Raji (cell line): ENCODE measurements around the gene GPR153.

Source experiments
- POLR2A ChIP-seq: IDR thresholded peaks from 2 replicates; pipeline ENCODE4 v1.6.1; 2011; ENCODE audit warnings: low read depth, low read length, control low read depth; ENCODE audit not compliant: insufficient read depth

Gene GPR153

GRCh38 chr1:6294080-6294889 lies 33.4 kb upstream of the GPR153 start:
- no peak for TF ChIP-seq POLR2A

GRCh38 chr1:6292102-6292501 lies 31.2 kb upstream of the GPR153 start:
- TF ChIP-seq POLR2A, result no peak

GRCh38 chr1:6288665-6289064 lies 27.8 kb upstream of the GPR153 start:
- no peak for TF ChIP-seq POLR2A

GRCh38 chr1:6288026-6288425 lies 27.1 kb upstream of the GPR153 start:
- TF ChIP-seq POLR2A, result no peak

DNA sequence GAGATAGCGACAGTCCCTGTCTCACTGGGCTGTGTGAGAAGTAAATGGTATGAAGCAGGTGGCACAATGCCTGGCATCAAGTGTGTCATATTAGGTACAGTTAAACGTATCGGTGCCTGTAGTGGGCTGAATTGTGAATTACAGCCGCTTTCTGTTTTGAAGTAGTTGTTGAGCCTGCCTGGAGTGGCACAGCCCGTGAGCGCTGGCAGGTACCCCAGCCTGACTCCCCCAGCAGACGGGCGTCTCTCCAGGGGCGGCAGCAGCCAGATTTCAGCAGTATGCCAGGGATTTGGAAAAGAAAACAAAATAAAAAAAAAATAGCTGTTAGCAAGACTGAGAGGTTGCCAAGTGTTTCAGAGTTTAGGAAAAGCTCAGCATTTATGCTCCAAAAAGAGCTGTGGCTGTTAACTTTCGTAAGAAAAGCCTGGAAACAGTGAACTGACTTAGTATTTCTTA lies 26.6 kb upstream of the GPR153 start:
- no peak for TF ChIP-seq POLR2A

DNA sequence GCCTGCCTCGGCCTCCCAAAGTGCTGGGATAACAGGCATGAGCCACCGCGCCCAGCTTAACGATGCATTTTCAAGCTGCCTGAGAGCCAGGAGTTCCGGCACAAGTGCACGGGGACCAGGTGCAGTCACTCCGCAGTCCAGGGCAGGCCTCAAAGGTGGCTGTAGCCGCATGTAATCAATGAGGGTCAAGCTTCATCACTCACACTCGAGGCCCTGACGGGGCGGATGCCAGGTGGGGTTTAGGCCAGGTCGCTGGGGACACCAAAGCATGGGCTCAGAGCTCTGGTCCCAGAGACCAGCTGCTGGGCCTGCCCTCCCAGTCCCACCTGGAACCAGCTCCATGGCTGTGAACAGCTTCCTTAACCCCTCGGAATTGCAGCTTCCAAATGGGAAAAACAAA lies 26.1 kb upstream of the GPR153 start:
- TF ChIP-seq POLR2A, result no peak

- no peak for TF ChIP-seq POLR2A
Measured at GRCh38 chr1:6286266-6286665, 25.4 kb upstream of the GPR153 start.

GRCh38 chr1:6285336-6285735 lies 24.4 kb upstream of the GPR153 start:
- no peak for TF ChIP-seq POLR2A

- no peak for TF ChIP-seq POLR2A
Measured at GRCh38 chr1:6282577-6283270, 21.8 kb upstream of the GPR153 start.

DNA sequence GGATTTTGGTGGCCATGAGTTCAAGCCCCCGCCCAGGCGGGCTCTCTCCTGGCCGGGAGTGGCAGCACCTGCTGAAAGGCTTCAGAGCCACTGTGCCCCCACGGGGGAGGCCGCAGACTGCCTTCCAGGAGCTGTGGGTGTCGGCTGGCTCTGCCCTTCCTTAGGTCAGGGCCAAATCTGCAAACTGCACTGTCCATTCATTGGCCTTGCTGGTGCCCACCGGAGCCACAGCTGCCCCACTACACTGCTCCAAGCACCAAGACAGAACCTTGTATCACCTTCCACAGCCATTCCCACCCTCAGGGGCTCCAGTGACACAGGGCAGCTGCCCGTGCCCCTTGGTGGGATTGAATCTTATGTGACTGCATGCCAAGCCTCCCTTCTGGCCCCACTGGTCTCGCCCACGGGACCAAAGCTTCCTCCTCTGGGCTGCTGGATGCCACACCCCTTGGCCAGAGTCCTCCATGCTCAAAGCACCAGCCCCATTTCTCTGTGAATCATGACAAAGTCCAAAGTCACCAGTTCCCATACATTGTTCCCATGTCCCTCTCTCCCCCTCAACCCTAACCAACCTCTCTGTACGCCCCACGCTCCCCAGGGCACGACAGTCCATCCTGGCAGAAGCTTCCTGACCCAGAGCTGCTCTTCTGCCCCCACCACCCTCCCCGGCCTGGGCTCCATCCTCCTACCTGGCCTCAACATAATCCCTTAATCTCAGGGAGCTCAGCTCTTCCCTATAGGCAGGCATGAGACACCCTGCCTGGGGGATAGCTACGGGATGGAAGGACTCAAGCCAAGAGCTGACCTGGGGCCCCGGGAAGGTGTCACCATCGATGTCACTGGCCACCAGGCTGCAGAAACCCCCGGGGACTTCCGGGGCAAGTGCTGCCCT lies 20.9 kb upstream of the GPR153 start:
- no peak for TF ChIP-seq POLR2A

GRCh38 chr1:6280761-6281451 lies 20.0 kb upstream of the GPR153 start:
- TF ChIP-seq POLR2A, result no peak

DNA sequence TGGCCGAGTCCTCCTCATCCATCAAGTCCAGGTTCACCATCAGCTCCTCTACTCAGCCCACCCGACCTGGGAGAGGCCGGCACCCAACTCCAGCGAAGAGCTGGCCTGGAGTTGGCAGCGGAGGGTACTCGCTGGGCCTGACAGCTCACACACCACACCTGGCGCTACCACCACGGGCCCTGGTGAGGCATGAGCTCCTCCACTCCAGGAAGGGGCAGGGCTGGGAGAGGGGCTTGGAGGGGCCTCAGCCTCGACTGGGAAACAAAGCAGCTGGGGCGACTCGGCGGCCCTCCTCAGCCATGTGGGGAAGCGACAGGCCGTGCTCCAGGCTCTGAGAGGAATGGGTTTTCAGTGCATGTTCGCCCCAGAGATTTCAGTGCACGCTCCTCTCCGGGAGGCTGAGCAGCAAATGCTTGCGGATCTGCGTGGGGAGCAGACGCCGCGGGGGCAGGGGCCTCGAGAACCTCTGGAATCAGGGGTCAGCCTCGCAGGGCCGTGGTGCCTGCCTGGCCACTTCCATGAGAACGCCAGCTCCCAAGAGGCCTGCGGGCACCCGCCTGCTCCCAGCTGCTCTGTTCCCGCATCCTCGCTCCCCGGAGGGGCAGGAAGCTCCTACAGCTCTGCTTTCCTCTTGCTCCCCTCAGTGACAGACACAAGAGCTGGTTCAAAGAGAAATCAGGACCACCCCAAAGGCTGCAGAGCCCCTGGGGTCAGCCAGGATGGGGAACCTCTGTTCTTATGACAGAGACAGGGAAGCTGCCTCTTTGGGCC lies 18.9 kb upstream of the GPR153 start:
- TF ChIP-seq POLR2A, result no peak

DNA sequence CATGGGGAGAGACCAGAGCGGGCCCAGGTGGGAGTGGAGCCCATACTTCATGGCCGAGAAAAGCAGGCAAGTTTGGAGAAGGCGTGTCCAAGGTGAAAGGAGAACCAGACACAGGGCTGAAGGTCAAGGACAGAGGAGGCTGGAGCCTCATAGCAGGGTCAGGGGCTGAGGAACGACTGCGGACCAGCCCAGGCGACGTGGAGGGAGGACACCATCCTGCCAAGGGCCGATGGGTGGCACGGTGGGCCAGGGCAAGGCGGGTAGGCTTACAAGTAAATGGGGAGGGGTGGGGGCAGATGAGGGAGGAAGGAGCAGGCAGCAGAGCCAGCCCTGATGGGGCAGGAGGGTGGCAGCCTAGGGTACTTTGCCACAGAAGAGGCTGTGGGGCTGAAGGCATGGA lies 18.2 kb upstream of the GPR153 start:
- TF ChIP-seq POLR2A, result no peak

GRCh38 chr1:6278263-6278662 lies 17.4 kb upstream of the GPR153 start:
- TF ChIP-seq POLR2A, result no peak
